HG02763 (cell line): ENCODE results near the gene TMEM256.

Source experiments
- ATAC-seq: cut with Tn5 transposase; IDR thresholded peaks from one replicate; pipeline ENCODE4 v1.9.1; 2021; ENCODE audit warnings: mild to moderate bottlenecking, moderate library complexity; ENCODE audit not compliant: unreplicated experiment

Gene TMEM256

DNA sequence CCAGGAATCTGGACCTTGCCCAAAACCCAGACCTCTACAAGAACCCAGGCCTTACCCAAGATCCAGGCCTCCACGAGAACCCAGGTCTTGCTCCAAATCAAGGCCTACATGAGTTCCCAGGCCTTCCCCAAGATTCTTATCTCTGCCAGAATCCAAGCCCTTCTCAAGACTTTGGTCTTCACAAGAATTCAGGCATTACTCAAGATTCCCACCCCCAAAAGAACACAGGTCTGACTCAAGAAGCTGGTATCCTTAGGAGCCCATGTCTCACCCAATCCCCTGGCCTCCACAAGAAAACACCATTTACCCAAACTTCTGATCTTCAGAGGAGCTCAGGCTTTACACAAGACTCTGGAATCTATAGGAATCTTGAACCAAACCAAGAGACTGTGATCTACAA, 27.3 kb upstream of the TMEM256 start:
- no peak for ATAC-seq

DNA sequence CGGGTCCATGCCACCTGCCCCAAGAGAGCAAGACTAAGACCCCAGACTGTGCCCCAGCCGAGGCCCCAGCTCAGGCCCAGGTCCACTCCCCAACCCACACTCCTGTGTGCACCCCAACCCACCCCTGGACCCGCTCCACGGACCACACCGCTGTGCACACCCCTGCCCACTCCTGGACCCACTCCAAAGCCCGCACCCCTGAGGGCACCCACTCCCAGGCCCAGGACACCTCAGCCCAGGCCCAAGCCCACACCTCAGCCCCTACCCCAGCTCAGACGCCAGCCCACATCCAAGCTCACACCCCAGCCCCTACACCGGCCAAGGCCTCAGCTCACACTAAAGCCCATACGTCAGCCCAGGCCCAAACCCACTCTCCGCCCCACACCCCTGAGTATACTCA, 25.8 kb upstream of the TMEM256 start:
- ATAC-seq = no peak

DNA sequence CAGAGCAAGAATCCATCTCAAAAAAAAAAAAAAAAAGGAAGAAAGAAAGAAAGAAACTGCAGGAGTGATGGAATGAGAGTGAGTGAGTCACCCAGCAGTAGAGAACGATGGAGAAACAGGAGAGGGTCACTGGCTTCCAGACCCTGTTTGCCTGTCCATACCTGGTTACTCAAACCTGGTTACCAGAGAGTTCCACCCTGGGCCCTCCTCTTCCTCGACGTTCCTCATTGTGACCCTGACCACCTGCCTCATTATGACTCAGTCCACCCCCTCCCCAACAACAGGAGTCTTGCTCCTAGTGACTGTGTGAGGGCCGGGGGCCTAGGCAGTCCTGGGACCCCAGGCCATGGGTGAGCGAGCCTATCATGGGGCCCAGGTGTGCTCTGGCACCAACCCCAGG, 24.7 kb upstream of the TMEM256 start, which contains the start of gene SPEM3:
Gene SPEM3, plus strand, starts transcription at position 301 of the 400 bp plus-strand sequence. Its CDS starts 46 bp downstream, at position 347.
- ATAC-seq = no peak

DNA sequence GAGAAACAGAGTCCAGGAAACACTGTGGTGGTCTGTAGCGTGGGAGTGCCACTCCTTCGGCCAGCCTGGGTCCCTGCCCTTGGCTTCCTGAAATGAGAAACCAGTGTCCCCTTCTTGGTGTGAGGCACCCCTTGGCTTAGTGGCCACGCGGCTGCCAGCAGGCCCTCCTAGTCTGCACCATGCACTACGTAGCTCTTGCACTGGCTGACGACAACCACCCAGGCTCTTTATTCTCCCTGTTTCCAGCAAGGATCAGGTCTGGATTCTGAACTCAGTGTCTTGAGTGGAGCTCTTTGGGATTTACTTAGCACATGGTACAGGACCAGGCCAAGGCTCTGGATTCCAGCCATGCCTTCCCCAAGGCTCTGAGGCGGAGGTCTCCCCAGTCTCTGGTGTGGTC, 23.7 kb upstream of the TMEM256 start:
- ATAC-seq = no peak

DNA sequence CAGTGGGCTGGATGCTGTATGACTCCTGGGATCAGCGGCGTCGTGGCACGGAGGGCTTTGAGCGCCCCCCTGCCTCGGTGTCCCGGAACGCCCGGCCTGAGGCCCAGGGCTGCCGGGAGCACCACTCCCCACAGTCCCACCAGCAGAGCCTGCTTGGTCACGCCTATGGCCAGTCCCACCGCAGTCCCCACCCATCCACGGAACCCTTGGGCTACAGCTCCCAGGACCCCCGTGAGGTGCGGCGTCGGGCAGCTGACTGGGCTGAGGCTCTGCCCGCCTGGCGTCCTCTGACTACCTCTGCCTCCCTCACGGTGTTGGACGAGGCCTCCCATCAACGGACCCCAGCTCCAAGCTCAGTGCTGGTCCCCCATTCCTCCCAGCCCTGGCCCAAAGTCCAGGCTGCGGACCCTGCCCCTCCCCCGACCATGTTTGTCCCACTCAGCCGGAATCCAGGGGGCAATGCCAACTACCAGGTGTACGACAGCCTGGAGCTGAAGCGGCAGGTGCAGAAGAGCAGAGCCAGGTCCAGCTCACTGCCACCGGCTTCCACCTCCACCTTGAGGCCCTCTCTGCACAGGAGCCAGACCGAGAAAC, 23.1 kb upstream of the TMEM256 start:
- no peak for ATAC-seq

DNA sequence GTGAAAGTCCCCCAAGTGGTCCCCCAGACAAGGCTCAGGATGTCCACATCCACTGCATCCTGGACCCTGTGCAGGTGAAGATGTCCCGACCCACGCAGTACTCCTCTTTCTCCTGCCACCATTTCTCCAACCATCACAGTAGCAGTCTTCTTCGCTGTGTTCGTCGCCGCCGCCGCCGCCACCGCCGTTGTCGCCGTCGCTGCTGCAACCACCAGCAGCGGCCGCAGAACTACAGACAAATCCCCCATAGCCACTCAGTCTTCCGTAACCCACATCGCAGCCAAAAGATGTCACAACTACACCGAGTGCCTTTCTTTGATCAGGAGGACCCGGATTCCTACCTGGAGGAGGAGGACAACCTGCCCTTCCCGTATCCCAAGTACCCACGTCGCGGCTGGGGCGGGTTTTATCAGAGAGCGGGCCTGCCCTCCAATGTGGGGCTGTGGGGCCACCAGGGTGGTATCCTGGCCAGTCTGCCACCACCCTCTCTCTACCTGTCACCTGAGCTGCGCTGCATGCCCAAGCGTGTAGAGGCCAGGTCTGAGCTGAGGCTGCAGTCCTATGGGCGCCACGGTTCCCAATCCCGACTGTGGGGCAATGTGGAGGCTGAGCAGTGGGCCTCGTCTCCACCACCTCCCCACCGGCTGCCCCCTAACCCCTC, 22.4 kb upstream of the TMEM256 start:
- ATAC-seq = no peak

DNA sequence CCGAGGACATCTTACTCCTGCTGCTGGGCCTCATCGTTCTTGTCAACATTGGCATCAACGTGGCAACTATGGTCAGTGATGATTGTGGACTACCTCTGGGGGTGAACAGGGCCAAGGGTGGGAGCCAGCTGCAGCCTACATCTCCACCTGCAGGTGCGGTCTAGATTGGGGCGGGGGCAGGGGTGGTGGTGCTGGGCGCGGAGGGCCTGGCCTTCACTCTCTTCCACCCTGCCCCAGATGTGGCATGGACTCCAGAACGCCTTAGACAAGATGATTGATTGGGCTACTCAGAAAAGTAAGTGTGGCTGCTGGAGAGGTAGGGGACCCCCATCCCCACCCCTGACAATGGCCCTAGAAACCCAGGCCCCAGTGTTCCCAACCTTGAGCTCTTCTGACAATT, 21.9 kb upstream of the TMEM256 start:
- ATAC-seq = no peak

DNA sequence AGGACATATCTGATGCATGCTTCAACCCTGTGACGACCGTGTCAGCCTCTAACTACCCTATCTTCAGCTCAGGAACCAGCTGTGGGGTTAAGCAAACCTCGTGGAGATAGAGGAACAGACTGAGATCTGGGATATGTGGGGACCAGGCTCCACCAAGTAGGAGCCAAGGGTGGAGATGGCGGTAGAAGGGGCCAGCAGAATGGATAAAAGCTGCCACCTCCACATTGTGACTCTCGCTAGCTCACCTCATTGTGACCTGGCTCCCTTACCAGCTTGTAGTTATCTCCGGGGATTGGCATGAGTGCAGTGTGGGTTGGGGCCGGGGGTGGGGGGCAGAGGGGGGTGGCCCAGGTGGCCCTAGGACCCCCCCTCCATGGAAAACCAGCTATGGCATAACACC, 21.4 kb upstream of the TMEM256 start, which contains the start of gene SPEM2:
Gene SPEM2, plus strand, starts transcription at position 301 of the 400 bp plus-strand sequence. Its CDS starts 73 bp downstream, at position 374.
- no peak for ATAC-seq

DNA sequence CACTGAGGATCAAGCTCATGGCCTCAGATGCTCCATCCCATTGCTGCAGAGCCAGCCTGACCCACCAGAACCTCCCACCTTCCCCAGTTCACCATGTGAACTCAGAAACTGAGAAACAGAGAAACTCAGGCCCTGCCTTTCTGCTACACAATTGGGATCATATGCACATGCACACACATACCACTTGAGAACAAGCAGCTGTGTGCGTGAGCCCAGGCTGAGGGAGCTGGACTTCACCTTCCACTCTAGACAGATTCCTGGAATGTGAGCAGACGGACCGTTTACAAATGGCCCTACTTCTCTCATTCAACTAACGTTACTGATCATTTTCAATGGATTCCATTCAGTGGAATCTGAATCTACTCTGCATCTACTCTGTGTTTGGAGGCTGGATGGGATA, 19.8 kb upstream of the TMEM256 start:
- no peak for ATAC-seq

DNA sequence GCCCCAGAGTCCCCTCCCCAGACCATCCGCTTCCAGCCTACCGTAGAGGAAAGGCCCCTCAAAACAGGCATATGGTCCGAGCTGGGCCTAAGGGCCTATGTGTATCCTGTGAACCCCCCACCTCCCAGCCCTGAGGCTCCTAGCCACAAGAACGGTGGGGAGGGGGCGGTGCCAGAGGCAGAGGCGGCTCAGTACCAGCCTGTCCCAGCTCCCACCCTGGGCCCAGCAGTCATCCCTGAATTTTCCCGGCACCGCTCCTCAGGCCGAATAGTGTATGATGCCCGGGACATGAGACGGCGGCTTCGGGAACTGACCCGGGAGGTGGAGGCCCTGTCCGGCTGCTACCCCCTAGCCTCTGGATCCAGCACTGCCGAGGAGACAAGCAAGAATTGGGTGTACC, 17.3 kb upstream of the TMEM256 start:
- no peak for ATAC-seq

DNA sequence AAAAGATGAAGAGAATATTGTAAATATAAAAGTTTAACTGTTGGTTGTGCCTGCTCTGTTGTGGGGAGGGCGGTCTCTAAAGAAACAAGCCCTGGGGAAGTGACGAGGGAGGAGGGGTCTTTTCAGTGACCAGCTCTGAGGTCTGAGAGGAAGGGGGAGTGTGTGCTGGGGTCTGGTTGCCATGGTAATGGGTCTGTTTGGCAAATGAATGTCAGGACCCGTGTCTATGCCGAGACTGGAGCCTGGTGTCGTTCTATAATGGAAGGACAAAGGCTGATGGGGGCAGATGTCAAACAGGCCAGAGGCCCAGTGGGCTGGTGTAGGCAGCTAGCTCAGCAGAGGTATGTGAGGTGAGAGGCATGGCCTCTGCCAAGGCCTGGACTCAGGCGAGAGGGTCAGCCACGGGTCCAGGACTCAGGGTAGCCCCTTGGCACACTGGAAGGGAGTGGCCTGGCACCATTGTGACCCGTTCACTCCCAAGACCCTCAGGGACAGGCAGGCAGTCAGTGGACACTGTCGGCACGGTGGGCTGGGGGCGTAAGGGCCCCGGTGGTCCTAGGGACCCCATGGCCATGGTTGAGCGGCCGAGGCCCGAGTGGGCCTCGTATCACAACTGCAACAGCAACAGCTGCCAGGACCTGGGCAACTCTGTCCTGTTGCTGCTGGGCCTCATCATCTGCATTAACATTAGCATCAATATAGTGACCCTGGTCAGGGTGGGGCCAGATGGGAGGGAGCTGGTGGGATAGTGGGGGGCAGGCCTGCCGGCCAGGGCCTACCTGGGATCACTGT, 16.1 kb upstream of the TMEM256 start, which contains the start of gene SPEM1:
Gene SPEM1, plus strand, starts transcription at position 506 of the 792 bp plus-strand sequence. Its CDS starts 61 bp downstream, at position 567.
- no peak for ATAC-seq

DNA sequence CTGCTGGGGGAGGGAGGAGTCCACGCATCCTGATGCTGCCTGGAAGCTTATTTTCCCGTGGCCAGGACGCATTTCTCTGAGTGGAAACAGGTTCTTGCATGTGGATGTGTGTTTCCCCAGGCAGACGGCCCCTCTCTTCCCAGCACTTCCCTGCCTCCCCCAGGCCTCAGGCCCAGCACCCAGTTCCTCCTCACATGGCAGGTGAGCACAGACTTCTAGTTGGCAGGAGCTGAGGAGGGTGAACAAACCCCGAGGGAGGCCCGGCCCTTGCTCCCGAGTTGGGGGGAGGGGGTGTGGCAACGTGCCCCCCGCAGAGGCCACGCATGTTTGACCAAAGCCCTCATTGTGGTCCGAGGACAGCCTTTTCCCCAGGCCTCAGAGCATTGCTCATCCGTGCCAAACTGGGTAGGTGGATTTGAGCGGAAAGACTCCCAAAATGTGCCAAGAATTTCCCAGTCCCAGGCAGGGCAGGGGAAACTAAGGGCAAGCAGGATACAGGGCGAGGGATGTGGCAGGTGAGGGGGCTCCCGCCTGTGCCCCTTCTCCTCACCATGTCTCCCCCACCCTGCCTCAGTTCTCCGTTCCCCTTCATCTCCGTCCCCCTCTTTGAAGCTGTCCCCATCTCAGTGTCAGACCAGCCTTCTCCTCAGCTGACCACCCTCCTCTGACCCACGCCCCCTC, 14.7 kb upstream of the TMEM256 start:
- no peak for ATAC-seq

DNA sequence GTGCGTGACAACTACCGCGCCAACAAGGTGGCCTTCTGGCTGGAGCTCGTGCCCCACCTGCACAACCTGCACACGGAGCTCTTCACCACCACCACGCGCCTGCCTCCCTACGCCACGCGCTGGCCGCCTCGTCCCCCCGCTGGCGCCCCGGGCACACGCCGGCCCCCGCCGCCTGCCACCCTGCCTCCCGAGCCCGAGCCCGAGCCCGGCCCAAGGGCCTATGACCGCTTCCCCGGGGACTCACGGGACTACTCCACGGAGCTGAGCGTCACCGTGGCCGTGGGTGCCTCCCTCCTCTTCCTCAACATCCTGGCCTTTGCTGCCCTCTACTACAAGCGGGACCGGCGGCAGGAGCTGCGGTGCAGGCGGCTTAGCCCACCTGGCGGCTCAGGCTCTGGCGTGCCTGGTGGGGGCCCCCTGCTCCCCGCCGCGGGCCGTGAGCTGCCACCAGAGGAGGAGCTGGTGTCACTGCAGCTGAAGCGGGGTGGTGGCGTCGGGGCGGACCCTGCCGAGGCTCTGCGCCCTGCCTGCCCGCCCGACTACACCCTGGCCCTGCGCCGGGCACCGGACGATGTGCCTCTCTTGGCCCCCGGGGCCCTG, 13.3 kb upstream of the TMEM256 start:
- no peak for ATAC-seq

DNA sequence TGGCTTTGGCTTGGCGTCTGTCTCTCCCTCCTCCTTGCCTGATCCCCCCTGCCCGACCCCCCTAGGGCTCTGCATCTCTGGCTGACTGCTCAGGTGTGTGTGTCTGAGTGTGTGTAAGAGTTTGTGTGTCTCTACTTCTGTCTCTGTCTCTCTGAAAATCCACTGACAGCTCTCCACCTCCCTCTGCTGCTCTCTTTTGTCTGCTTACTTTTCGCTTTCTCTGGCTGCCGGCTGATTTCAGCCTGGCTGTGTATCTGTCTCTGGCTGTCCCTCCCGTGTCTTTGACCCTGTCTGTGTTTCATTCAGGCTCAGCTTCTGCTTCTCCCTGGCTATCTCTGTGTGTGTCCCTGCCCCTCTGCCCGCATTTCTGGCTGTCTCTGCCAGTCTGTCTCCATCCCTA, 12.4 kb upstream of the TMEM256 start:
- no peak for ATAC-seq

DNA sequence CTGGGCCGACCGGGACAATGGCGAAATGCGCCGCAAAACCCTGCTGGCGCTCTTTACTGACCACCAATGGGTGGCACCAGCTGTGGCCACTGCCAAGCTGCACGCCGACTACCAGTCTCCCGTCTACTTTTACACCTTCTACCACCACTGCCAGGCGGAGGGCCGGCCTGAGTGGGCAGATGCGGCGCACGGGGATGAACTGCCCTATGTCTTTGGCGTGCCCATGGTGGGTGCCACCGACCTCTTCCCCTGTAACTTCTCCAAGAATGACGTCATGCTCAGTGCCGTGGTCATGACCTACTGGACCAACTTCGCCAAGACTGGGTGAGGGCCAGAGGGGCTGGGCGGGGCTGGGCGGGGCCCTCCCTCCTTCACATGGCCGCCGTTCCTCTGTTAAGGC, 11.9 kb upstream of the TMEM256 start:
- no peak for ATAC-seq

DNA sequence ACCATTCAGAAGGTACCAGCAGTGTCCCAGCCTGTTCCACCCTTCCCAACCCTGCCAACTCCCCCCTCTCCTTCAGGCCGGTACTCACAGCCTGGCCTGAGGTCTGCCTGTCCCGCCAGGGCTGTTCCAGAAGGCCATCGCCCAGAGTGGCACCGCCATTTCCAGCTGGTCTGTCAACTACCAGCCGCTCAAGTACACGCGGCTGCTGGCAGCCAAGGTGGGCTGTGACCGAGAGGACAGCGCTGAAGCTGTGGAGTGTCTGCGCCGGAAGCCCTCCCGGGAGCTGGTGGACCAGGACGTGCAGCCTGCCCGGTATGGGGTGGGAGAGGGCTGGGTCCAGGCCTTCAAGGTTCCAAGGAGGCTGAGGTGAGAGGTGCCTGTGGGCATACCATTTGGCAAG, 10.9 kb upstream of the TMEM256 start:
- no peak for ATAC-seq

DNA sequence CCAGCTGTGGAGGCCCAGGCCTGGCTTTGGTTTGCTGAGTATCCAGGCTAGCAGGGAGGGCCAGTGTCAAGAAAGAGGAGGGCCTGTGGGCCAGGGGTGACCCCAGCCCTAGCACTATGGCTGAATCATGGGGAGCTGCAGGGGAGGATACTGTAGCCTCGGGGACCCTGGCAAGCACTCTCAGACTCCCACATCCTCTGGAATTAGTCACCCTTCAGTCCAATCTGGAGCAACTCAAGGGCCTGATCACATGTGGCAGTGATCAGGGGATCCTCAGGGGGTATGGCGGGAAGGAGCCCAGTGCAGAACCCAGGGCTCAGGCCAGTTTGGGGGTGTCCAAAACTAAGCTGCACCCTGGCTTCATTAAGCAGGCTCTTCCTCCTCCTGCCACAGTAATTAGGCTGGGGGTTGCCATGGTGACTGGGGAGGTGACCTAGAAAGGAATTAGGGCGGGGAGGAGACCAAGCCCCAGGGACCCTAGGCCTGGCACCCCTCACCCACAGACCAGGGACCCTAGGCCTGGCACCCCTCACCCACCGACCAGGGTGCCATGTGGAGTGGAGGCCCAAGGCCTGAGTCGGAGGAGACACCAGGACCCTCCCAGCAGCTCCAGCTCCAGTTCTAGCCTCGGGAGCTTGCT, 9.6 kb upstream of the TMEM256 start:
- ATAC-seq = no peak

DNA sequence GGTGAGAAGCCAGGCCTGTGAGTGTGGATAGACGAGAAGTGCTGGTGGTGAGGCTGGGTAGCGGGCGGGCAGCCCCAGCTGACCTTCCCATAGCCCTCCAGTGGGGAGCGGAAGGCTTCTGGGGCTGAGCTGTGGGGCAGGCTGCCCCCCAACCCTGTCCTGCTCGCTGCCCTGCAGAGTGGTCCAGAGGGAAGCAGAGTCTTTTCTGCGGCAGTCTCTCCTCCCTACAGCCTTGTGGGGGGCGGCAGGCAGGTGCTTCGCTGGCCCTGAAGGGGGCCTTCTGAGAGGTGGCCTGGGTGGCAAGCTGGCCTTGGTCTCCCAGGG, 7.5 kb upstream of the TMEM256 start:
- ATAC-seq = no peak

DNA sequence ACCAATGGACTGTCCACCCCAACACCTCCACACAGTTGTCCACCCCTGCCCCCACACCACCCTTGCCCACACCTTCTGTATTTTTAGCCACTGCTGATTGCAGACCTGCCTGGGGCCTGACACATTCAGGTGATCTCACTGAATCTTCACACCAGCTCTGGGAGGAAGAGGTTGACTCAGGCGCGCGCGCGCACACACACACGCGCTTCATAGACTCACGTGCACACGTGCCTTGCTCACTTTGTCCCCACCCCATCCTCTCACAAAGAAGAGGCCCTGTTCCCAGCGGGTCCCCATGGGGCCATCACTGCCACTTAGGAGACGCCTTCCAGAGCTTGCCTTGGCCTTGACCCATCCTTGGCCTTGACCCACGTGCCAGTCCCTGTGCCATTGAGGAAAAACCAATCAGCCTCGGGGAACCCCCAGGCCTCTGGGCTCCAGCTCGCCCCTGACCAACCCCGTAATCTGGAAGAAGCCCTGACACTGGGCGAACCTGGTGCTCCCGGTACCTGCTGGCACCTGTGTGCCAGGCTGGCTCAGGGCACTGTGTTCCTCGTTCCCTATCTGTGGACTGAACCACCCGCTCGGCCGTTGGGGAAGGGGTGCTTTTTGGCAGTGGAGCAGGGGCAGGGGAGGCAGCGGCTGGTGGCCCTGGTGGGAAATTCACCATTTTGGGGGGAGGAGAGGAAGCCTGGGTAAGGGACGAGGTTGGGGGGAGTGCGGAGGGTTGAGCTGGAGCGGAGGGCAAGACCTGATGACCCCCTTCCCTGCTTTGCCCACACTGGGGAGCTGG, 6.9 kb upstream of the TMEM256 start:
- ATAC-seq = no peak

DNA sequence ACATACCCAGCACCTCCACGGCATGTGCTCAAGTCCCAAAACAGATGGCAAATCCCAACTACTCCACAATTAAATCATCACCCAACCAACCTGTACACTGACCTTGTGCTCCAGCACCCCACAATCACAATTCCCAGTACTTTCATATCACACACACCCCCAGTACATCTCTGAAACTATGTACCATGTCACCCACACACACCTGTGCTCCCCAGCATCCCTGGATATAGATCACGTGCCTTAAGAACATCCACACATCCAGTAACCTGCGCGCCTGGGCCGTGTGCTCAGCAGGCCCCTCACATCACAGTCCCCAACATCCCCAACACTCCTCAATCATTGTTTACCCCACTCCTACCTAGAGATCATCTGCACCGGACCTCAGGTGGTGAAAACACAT, 5.8 kb upstream of the TMEM256 start:
- ATAC-seq = no peak
